ENCODE data around the gene HCLS1. TPM values are rescaled to one million over a fixed set of nuclear protein-coding genes. Genes with fewer than 3 reads are reported as not detected.

HCLS1 gene
- total and polyA plus RNA-seq, 3 experiments from 2014 or later: 184 to 493 (median 197) TPM

- Histone ChIP-seq H3K4me1 (ENCODE audit: insufficient read depth, low read length) (no peaks in the 10 kb centered on the region), H3K4me3 (ENCODE audit: low read length) (no peak overlapping the region), H3K27ac (ENCODE audit: low read depth, low read length) (no peak overlapping the region), H3K27me3 (ENCODE audit: insufficient read depth, low read length, poor library complexity, severe bottlenecking) (no peaks in the 10 kb centered on the region), H3K36me3 (ENCODE audit: insufficient read depth, low read length) (no peaks in the 10 kb centered on the region), H3K9me3 (ENCODE audit: low read length) (no peaks in the 10 kb centered on the region)
- no peak overlapping the region for H3K4me3 Mint-ChIP-seq
- CTCF ChIA-PET: no interaction called here
- POLR2A ChIA-PET: no interaction called here
- H3K4me1 Mint-ChIP-seq: no peaks in the 10 kb centered on the region
- no peak overlapping the region for H3K27ac Mint-ChIP-seq
- H3K9me3 Mint-ChIP-seq: no peaks in the 10 kb centered on the region
- H3K27me3 Mint-ChIP-seq: peaks cover 21 to 37% of the 10 kb centered on the region in 2 donors
- H3K36me3 Mint-ChIP-seq: no peaks in the 10 kb centered on the region
- DNase-seq: no peak
Observed at GRCh38 chr3:121584418-121584817, 76.3 kb downstream of the HCLS1 start.

DNA sequence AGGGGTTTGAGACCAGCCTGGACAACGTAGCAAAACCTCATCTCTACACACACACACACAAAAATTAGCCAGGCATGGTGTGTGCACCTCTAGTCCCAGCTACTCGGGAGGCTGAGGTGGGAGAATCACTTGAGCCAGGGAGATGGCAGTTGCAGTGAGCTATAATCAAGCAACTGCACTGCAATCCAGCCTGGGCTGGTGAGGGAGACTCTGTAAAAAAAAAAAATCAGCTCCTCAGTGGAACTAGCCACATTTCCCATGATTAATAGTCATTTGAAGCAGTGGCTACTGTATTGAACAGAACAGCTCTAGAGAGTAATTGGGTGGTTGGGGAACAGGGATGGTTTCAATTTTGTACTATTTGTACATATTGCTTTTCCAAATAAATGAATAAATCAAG is 79.0 kb downstream of the HCLS1 start:
- Mint-ChIP-seq H3K36me3 (no peaks in the 10 kb centered on the region), H3K9me3 (no peaks in the 10 kb centered on the region)

More for the DNA sequence above, 79.0 kb downstream of the HCLS1 start:
- H3K27me3 ChIP-seq (ENCODE audit: insufficient read depth, low read length, poor library complexity, severe bottlenecking): no peaks in the 10 kb centered on the region
- no peak overlapping the region for H3K27ac ChIP-seq (ENCODE audit: low read depth, low read length)
- no peak overlapping the region for H3K4me3 Mint-ChIP-seq
- H3K4me1 ChIP-seq (ENCODE audit: insufficient read depth, low read length): no peaks in the 10 kb centered on the region
- no peak overlapping the region for H3K27ac Mint-ChIP-seq
- no peaks in the 10 kb centered on the region for H3K9me3 ChIP-seq (ENCODE audit: low read length)
- H3K4me3 ChIP-seq (ENCODE audit: low read length): no peak overlapping the region
- peaks cover 20 to 33% of the 10 kb centered on the region in 2 donors for H3K27me3 Mint-ChIP-seq
- H3K4me1 Mint-ChIP-seq: no peaks in the 10 kb centered on the region
- no peak for DNase-seq
- POLR2A ChIA-PET: no interaction called here
- CTCF ChIA-PET: no interaction called here
- no peaks in the 10 kb centered on the region for H3K36me3 ChIP-seq (ENCODE audit: insufficient read depth, low read length)

Other genes starting within 250 kb of the HCLS1 start
- gene POLQ, start 114.9 kb downstream of the HCLS1 start, total RNA-seq: 10 to 100 TPM; 12.4 TPM
- gene POLQ, start 114.9 kb downstream of the HCLS1 start, polyA plus RNA-seq: 0.05 TPM
- not detected for gene ARGFX, start 93.0 kb downstream of the HCLS1 start, total RNA-seq
- not detected for gene ARGFX, start 93.0 kb downstream of the HCLS1 start, polyA plus RNA-seq
- gene FBXO40, start 67.5 kb downstream of the HCLS1 start, total RNA-seq: not detected
- gene FBXO40, start 67.5 kb downstream of the HCLS1 start, polyA plus RNA-seq: not detected
- gene GOLGB1, start 88.8 kb upstream of the HCLS1 start, total RNA-seq: 10 to 100 TPM; 17.3 to 20.6 TPM
- 16.0 TPM for gene GOLGB1, start 88.8 kb upstream of the HCLS1 start, polyA plus RNA-seq
- gene IQCB1, start 174.2 kb upstream of the HCLS1 start, total RNA-seq: 10 to 100 TPM; 27.3 to 27.4 TPM
- 21.3 TPM for gene IQCB1, start 174.2 kb upstream of the HCLS1 start, polyA plus RNA-seq
- 1 to 10 TPM; 7.8 to 8.9 TPM for gene EAF2, start 174.3 kb upstream of the HCLS1 start, total RNA-seq
- gene EAF2, start 174.3 kb upstream of the HCLS1 start, polyA plus RNA-seq: 14.1 TPM
- gene SLC15A2, start 233.5 kb upstream of the HCLS1 start, total RNA-seq: under 1 TPM; 0.88 to 0.91 TPM
- gene SLC15A2, start 233.5 kb upstream of the HCLS1 start, polyA plus RNA-seq: 0.15 TPM